Activated gamma-delta T cell (primary cell): ENCODE measurements around the gene WWTR1.

Experiments used
- DNase-seq: peaks from one replicate; lab custom pipeline; 2025; lab: John Stamatoyannopoulos, UW

Gene WWTR1

DNA sequence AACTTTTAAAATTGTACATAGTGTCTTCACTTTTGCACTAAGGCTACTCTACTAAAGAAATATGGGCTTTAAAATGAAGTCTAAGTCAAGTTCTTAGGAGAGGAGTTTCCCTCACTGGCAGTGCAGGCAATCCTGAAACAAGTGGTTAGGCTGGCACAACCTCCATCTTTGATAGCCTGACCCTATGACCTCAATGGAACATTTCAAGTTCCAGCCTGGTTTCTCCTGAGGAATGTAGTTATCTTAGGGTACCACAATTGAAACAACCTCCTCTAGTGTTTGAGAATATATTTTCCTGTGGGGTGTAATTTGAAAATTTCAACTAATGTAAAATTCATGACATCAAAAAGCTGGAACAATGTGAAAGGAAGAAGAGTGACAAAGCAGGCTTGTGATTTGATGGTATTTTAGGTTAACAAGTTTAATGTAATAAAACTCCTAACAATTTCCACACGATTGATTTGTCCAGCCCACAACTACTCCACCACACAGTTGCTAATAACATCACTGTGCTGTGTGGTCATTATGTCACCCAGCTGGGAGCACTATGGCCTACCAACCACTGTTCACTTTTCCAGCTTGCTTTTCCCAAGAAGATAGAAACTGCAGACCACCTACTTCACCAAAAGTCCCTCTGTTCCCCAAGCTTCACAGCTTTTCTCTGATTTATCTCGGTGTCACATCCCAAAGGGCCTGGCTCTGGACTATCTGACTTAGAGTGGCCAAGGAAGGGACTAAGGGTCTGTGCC, 1.8 kb downstream of the WWTR1 start:
- DNase-seq, result no peak

DNA sequence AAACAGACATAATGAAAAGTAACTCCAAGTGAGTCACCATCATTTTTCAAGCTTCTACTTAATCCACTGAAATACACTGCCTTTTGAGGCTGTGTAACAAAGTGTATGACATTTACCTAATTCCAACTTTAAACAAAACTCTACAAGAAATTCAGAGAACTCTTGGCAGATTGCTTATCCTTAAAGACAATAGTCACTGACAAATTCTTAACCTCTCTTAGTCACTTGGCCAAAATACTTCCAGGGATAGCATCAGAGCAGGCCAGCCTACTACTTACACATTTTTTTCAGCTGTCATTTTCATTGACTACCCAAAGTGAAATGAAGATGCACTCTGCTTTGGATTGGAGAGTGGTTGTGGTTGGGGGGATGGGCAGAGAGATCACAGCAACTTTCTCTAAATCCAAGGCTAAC, 3.6 kb downstream of the WWTR1 start:
- no peak for DNase-seq

DNA sequence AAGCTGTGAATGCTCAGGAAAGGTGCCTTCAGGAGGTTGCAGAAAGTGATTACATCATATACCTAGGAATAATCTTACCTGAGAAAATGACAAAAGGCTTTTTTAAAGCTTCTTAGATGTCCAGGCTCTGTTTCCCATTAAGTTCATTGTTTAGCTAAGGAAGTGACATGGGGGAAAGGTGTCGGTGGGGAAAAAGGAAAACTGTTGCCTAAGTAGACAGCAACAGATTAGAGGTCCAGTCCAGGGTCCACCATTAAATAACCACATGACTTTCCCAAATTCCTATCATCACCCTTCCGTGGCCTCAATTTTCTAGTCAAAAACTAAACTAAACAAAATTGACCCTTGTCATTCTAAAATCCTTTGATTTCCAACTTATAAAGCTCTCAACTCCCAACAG, 4.3 kb downstream of the WWTR1 start:
- DNase-seq, result no peak

DNA sequence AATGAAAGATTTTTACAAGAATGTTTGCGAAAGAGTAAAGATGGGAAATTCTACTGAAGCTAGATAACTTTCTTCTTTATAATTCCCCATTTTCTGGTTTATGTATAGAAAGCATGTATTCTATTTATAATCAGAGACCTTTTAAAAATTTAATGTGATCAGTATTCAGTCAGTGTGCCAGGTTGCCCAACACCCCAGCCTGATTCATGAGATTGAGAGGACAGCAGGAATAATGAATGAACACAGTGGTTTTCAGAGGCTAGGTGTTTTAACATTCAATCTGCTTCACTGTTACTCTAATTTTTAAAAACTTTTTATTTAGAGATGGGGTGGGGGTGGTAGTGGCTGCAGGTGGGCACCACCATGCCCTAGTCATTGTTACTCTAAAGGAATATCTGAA, 4.7 kb downstream of the WWTR1 start:
- DNase-seq, result no peak

DNA sequence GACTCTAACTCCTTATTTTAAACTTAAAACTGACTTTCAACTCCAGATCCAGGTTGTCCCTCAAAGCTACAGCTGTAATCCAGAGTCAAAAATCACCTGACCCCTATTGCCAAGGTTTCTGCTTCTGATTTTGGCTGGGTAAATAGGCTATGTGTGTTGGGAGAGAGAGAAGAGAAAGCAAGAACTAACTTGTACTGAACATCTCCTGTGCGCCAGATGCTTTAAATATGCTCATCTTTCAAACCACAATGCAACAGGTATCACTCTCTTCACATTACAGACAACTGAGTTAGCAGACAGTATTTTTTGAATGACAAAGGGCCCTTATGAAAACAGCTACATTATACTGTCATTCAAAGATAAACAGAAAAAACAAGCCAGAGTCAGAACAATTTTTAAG, 7.0 kb downstream of the WWTR1 start:
- DNase-seq, result no peak

DNA sequence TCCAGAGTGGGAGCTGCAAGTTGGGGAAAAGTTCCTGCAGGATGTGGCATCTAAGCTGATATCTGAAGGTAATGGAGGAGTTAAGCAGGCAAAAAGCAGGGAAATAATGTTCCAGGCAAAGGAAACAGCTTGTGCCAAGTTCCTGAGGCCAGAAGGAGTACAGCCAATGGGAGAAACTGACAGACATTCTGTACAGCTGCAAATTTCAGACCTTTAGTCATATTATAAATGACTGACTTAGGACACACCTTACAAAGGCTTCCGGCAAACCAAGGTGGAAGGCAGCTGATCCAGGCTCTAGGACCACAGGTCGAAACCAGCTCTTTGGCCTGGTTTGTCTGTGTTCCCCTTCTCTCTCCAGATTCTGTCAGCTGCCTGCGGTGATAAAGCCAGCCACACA, 9.3 kb downstream of the WWTR1 start:
- DNase-seq, result no peak

DNA sequence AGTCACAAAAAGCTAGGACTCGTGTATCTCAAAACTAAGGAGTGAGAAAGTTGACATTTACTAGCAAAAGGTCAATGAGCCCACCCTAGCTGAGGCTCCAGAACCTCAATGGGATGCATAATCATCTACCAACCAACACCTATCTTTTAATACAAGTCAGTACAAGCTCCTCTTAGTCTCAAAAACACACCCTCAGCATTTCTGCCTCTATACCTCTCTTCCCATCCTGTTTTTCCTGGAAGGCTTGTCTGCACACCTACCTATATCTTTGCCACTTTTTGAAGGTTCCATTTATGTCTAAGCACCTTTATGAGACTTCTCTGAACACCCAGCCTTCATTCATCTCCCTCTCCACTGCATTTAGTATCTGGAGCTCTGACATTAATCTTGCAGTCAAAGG, 10.0 kb downstream of the WWTR1 start:
- no peak for DNase-seq

DNA sequence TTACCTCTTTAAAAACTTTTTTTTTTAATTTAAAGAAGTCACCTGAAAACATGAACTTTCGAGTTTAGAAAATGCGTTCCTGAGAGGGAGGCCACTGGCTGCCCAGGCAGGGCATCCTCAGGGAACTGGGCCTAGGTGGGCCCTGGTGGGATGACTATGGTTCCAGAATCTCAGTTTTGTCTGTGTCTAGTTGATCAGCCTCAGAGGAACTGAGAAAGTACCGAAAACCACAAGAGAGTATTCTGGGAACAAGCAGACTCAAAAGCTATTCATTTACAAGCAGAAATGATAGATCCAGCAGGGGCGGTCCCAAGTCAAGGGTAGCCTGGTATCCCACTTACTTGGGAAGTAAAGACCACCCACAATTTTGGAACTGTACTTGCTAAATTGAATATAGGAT, 10.5 kb downstream of the WWTR1 start:
- DNase-seq, result no peak

DNA sequence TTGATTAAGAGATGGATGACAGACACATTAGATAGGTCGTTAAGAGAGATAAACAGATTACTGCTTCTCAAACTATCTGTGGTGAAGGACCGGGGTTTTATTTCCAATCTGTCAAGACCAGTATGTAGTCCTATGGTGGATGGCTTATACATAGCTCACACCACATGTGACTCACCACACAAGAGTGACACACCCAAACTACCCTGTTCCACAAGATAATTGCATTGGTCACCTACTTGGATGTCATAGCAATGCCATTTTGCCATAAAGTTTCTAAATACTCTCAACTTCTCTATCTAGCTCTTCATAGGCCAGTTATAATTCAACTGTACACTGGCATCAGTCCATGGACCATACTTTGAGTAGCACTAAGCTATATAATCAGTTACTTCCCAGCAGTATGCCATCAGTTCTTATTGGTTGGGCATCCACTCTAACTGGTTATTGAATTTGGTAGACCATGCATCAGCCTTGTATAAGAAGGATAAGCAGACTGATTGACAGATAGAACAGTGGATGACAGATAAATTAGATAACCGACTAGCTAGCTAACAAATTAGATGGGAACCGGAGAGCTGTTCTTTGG, 11.6 kb downstream of the WWTR1 start:
- DNase-seq, result no peak

DNA sequence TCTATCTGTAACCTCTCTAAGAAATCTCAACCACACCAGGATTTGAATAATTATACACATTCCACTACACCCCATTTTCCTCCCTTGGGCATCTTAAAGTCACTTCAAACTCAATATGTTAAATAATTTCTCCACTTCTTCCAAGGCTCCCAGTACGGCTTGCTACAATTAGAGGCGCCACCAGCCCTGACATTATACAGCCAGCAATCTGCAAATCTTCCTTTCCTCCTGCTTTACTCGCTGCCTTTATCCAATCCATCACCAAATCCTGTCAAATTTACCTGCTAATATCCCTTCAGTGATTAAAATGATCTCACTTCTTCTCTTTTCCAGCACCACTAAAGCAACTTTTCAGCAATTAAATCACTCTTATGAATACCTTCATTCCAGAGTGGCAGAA, 13.9 kb downstream of the WWTR1 start:
- no peak for DNase-seq

DNA sequence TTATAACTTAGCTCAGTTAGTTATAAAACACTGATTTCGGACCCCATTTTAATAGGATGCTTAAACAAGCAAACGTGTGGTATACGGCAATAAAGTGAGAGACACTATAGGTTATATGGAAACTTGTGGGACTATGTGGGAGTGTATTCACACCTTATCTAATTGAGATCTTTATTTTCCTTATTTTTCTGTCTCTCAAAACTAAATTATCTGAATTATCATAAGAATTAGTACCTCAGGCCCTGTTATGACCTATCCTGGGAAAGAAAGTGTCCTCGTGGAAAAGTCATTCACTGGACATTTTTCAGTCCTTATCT, 14.4 kb downstream of the WWTR1 start:
- DNase-seq, result no peak

DNA sequence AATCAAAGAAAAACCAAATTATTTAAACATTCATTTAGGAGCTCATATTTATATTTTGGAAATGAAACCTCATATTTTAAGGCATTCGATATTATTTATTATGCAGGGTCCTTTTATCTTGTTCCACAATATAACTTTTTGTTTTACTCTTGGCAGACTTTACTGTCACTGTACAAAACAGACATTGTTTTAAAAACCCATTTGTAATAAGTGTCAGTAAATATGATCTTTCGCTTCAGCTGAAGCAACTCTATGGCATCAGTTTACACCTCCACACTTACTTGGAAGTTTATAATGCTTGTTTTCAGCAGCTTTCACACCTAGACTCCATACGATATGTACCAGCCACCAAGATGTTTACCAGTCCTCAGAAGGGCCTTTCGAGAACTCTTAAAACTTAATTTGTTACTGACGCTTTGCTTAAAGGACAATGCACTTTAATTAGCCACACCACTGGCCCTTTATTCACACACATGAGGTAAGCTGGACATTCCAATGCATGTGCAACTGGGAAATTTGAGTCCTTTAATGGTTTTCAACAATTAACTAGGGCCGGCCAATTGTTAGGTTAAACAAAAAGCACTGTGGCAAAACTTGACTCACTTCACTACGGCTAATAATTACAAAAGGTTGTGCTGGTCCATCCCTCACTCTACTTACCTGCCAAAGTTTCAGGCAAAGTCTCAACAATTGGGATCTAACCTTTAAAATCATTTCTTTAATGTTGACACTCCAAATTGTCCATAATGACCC, 16.7 kb downstream of the WWTR1 start:
- DNase-seq, result no peak

DNA sequence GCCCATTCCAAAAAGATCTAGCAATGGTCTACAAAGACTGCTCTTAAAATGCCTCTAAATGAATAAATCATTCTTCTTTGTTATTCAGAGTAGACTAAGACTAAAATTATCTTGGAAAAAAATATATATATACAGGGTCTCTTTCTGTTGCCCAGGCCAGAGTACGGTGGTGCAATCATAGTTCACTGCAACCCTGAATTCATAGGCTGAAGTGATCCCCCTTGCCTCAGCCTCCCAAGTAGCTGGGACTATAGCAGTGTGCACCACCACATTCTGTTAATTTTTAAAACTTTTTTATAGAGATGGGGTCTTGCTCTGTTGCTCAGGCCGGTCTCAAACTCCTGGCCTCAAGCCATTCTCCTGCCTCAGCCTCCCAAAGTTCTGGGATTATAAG, 18.7 kb downstream of the WWTR1 start:
- no peak for DNase-seq

DNA sequence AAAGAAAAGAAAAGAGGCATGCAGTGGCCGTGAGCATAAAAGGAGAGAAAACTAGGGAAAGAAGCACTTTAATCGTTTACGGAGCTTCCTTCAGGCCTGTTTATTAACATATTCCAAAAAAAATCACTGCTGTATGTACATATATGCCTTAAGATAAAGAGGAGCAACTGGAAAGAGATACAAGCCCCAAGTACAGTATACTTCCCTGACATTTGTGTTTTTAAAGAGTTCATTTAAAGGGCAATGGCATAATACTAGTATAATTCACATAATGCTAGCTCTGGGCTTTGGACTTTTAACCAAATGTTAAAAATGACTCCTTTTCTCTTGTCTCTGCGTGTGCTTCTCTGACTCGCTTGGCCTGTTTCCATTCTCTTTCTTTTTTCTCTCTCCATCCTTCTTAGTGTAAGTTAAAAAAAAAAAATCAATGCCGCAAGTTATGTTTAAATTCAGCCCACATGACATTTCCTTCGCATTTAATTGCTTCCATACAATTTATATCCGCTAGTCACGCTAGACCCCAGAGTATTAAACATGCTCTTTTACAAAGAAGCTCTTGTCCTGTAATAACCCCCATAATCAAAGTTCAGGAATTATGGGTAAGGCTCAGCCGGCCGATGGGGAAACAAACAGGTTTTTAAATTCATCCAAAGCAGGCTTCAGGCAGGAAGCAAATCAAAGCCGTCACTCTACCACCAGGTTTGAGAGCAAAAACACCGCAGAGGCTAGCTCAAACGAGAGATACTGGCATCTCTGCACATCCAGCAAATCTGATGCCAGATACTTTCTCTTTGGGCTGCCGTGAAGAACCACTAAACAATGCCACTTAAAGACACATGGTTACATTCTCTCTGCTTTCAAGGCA, 19.4 kb downstream of the WWTR1 start:
- DNase-seq, result no peak

DNA sequence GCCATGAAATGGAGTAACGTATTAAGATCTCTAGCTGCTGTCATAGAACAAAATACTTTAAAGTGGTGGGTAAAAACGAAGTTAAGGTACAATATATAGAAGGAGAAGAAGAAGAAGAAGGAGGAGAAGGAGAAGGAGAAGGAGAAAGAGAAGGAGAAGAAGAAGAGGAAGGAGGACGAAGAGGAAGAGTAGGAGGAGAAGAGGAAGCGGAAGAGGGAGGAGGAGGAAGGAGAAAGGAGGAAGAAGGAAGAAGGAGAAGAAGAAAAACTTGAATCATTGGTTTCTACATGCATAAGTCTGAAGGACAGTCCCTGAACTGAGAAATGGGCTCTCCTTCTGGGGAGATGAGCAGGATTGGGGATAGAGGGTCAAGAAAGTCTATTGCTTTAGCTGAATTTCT, 22.4 kb downstream of the WWTR1 start:
- DNase-seq, result no peak

DNA sequence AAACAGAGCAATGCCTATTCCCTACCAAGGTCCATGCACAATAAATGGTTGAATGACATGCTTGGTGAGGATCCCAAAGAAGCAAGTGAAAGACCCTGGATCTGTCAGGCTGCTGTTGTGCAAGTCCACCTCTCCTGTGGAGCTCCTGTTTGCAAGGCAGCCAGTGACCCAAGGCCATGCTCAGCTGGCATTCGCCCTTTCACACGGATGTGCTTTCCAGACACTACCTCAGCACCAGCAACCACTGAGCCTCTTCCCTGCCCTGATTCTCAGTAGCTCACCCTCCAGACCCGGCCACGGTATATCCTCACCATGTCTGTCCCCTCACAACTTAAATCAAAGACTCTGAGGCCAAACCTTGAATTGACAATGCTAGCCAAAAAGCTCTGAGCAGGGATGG, 23.3 kb downstream of the WWTR1 start:
- DNase-seq, result no peak

DNA sequence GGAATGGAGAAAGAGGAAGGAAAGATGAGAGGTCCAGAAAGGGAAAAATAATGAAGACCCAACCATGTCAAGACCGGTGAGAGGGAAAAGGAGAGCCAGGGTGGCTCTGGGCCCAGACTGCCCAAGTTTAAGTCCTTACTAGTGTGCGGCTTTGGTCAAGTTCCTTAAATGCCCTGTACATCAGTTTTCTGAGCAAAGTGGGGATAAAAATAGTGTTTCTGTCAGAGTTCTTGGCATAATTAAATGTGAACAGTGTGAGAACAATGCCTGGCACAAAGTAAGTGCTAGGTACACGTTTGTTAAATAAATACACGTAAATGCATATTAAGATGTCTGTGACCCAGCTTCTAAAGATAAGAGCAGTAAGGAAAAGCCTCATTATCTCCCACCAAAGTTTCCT, 23.8 kb downstream of the WWTR1 start:
- DNase-seq, result no peak

DNA sequence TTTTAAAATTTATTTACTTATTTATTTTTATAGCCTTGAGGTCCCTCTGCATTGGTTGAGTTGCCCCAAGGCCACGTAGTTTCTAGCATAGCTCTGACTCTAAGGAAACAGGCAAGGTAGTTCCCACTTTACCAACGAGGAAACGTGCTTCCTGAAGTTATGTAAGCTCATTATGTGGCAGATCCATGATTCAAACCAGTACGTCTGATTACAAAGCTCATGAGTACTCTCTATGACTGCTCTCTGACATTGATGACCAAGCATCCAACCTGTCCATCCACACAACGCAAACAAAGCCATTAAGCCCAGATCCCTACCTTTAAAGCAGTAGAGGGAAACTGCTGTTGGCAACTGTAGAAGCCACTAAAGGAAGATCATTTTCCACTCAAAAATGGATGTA, 25.6 kb downstream of the WWTR1 start:
- no peak for DNase-seq

DNA sequence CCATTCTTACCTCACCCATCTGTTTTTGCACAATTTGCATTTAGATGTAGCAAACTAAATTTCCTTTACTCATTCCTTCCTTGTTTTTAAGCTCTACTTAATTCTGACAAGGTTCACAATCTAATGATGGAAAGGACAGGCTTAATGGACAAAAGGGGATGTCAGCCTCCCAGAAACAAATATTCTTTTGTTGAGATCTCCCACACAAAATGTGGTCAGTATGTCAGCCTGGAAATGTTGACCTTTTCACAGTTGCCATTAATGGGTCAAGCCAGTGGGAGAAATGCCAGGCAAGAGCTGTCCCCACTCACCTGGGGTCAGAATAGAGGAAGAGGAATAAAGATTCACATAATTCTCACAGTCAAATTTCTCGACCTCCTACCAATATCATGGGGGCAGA, 27.0 kb downstream of the WWTR1 start:
- no peak for DNase-seq

DNA sequence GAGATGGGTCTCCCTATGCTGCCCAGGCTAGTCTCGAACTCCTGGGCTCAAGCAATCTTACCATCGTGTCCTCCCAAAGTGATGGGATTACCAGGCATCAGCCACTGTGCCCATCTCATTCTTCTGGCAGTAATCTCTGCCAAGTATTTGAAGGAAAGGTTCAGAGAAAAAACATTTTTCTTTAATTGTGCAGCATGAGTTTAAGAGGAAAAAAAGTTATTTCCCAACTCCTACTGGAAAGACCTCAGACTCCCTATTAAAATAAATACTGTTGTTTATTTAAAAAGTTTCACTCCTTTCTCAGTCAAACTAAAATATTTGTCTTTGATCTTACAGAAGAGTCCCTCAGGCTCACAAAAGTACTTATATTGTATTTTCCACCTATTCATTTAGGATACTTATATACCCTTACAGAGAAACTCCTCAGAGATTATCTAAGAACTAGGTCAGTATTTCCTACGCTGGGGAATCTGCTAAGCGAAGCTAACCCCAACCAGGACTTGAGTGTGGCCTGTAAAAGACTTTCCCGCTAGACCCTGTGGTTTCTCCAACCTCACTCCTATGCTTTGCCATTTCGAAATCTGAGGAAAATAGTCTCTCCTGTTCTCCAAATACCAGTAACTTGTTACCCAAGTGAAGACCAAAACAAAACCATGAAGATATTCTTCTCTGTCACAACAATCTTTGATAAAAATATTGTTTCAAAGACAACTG, 28.7 kb downstream of the WWTR1 start:
- DNase-seq, result no peak

DNA sequence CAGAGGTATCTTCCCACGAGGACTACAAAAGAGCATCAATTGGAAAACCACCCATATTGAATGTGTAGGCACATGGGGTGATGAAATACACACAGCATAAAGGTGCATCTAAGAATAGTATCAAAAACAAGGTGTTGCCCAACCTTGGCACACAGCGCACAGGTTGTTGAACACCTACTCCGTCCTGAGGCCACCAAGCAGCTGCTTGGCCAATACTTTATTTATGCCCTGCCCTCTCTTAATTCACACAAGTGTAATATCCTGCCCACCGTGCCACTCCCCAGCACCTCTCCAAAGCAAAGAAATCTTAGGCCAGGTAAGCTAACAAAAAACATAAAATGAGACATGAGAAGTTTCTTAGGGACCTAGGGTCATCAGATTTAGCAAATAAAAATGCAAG, 31.2 kb downstream of the WWTR1 start:
- no peak for DNase-seq

DNA sequence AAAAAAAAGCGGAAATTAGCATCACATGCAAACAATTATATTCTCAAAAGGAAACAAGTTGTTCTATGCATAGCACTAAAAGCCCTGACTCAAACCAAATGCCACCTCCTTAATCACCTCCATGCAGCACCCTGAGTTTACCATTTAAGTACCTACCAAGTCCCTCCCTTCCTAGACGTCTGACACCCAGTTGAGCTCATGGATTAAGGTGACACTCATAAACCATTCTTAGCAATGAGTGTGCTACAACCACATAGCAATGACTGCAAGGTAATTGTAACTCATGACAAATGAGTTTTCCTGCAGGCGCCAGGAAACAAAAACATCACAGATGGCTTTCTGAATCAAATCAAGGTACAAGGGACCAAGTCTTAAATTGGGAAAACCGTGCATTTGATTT, 32.0 kb downstream of the WWTR1 start:
- no peak for DNase-seq
